ENCODE results near the gene EPHB6.

- TF ChIP-seq EZH2phosphoT487 (IDR thresholded peaks at IDR 0.05; ENCODE audit: borderline replicate concordance, low read depth, low read length) (no peak), CTCF (conservative IDR thresholded peaks at IDR 0.05; ENCODE audit: low read length) (no peak)
Observed at GRCh38 chr7:142905759-142906158, 50.9 kb downstream of the EPHB6 start.

Measured in OCI-LY7 (cell line).